Left ventricle myocardium inferior (tissue), 1 donor: Measurements from ENCODE around the gene SUFU. TPM values are rescaled to one million over a fixed set of nuclear protein-coding genes. Genes with fewer than 3 reads are reported as not detected.

Source experiments
- DNase-seq: peaks from one replicate; pipeline ENCODE4 v3.0.0-alpha.2; 2020
- H3K27ac ChIP-seq: fragments of 200-600 bp; replicated peaks from 2 replicates; pipeline ENCODE4 v1.8.0; 2021
- H3K27me3 ChIP-seq: fragments of 200-600 bp; 2 replicates; pipeline ENCODE4 v1.8.0; 2021; ENCODE audit warnings: low read depth
- H3K36me3 ChIP-seq: fragments of 200-600 bp; 2 replicates; pipeline ENCODE4 v1.8.0; 2021
- H3K4me1 ChIP-seq: fragments of 200-600 bp; 2 replicates; pipeline ENCODE4 v1.8.0; 2021
- H3K4me3 ChIP-seq: fragments of 200-600 bp; 2 replicates; pipeline ENCODE4 v1.8.0; 2021; ENCODE audit warnings: mild to moderate bottlenecking, moderate library complexity
- H3K9me3 ChIP-seq: fragments of 200-600 bp; replicated peaks from 2 replicates; pipeline ENCODE4 v1.8.0; 2021
- CTCF ChIP-seq: fragments of 200-600 bp; IDR thresholded peaks from 2 replicates; pipeline ENCODE4 v1.8.0; 2021; ENCODE audit warnings: antibody characterized with exemption, mild to moderate bottlenecking, borderline replicate concordance
- intact Hi-C: fragments of 100-400 bp; cut with micrococcal nuclease; formaldehyde crosslinking; loops from one replicate; pipeline ENCODE4 v1.11.0; 2022
- total RNA-seq: library from RNA; stranded (reverse); fragmentation: NEBNext Ultra II Directional; extraction: Animal tissue kit (Norgen Biotek cat#: 25700); gene quantifications from one replicate; pipeline ENCODE4 v1.2.1, GENCODE V29; 2021
- donor health status: DM: no; HTN: yes; CAD: no; lungs with severe emphysema.

Gene SUFU
- total RNA-seq, 1 donor from 2014 or later, result 7.9 TPM

GRCh38 chr10:102565793-102566192 is 62.0 kb downstream of the SUFU start:
- Histone ChIP-seq H3K27ac (no peak overlapping the region), H3K4me1 (peaks cover 8% of the 10 kb centered on the region), H3K36me3 (no peaks in the 10 kb centered on the region), H3K27me3 (no peaks in the 10 kb centered on the region), H3K9me3 (no peaks in the 10 kb centered on the region), H3K4me3 (no peak overlapping the region)
- no peak for DNase-seq
- TF ChIP-seq CTCF, result no peak
- intact Hi-C loops, result no loop called here

GRCh38 chr10:102578782-102579181 is 75.0 kb downstream of the SUFU start:
- Histone ChIP-seq H3K27ac (peak overlapping the region; percentile 53), H3K4me1 (peaks cover 26% of the 10 kb centered on the region), H3K36me3 (no peaks in the 10 kb centered on the region), H3K4me3 (no peak overlapping the region), H3K9me3 (no peaks in the 10 kb centered on the region), H3K27me3 (no peaks in the 10 kb centered on the region)
- DNase-seq, result no peak
- no peak for TF ChIP-seq CTCF
- intact Hi-C loops, result no loop called here

GRCh38 chr10:102579328-102579727 is 75.6 kb downstream of the SUFU start:
- intact Hi-C loops, result no loop called here
- peak overlapping the region; percentile 53 for H3K27ac ChIP-seq
- TF ChIP-seq CTCF, result no peak
- no peaks in the 10 kb centered on the region for H3K27me3 ChIP-seq
- no peak for DNase-seq
- H3K4me3 ChIP-seq, result no peak overlapping the region
- H3K9me3 ChIP-seq, result no peaks in the 10 kb centered on the region
- no peaks in the 10 kb centered on the region for H3K36me3 ChIP-seq
- H3K4me1 ChIP-seq, result peaks cover 26% of the 10 kb centered on the region

GRCh38 chr10:102580230-102580629 is 76.5 kb downstream of the SUFU start:
- TF ChIP-seq CTCF, result no peak
- intact Hi-C loops, result loop anchor here (10.0 kb wide), 2 partner anchors 75 to 185 kb away; partner anchors contain the start of genes ACTR1A, NFKB2 and SUFU
- Histone ChIP-seq H3K9me3 (no peaks in the 10 kb centered on the region), H3K27me3 (no peaks in the 10 kb centered on the region), H3K4me1 (peaks cover 26% of the 10 kb centered on the region), H3K4me3 (no peak overlapping the region), H3K36me3 (no peaks in the 10 kb centered on the region), H3K27ac (peak overlapping the region; percentile 53)
- no peak for DNase-seq

- Histone ChIP-seq H3K27ac (no peak overlapping the region), H3K27me3 (no peaks in the 10 kb centered on the region), H3K9me3 (no peaks in the 10 kb centered on the region), H3K4me3 (no peak overlapping the region), H3K4me1 (peaks cover 26% of the 10 kb centered on the region), H3K36me3 (no peaks in the 10 kb centered on the region)
- no peak for TF ChIP-seq CTCF
- no peak for DNase-seq
- intact Hi-C loops, result loop anchor here (10.0 kb wide), 2 partner anchors 77 to 187 kb away; partner anchors contain the start of genes ACTR1A, NFKB2 and SUFU
Measured at GRCh38 chr10:102581401-102581800, 77.6 kb downstream of the SUFU start.
